HCT116 (cell line): ENCODE data around the gene CHTF18. TPM values are rescaled to one million over a fixed set of nuclear protein-coding genes. Genes with fewer than 3 reads are reported as not detected.
"Not testable (repeated sequence)": the region's sequence is repeated elsewhere in the genome, so short reads cannot be mapped to it uniquely, and the experiment has no call there.

Experiments used
- ATAC-seq: fragments of 200-7000 bp; cut with Tn5 transposase; 2 replicates; pipeline ENCODE4 v1.9.1; 2020; ENCODE audit warnings: mild to moderate bottlenecking, moderate library complexity
- BruUV-seq: library from RNA; stranded (reverse); fragments of 400-500 nt; replicated peaks from 2 replicates; lab custom pipeline; 2021; lab: Mats Ljungman, UMichigan
- CTCF ChIA-PET: fragments of 300-600 bp; sonication (Branson Sonifier 250); formaldehyde crosslinking; loops from one replicate; lab custom pipeline; 2021; ENCODE audit warnings: antibody characterized with exemption; lab: Charles Lee
- POLR2A ChIA-PET: fragments of 300-600, 350-600 bp; sonication (Branson Sonifier 250); formaldehyde crosslinking; loops from one replicate; lab custom pipeline; 2021; ENCODE audit warnings: antibody characterized with exemption; lab: Charles Lee
- RAD21 ChIA-PET, 2 experiments: fragments of 300-600 bp; sonication (Branson Sonifier 250); formaldehyde crosslinking; loops; one replicate each; lab custom pipeline; 2023; ENCODE audit warnings: low total read pairs in 2 of 2; ENCODE audit not compliant: uncharacterized antibody in 2 of 2, unreplicated experiment in 2 of 2, low non-redundant PET in 1 of 2; lab: Charles Lee
- DNase-seq: peaks from one replicate; pipeline ENCODE4 v3.0.0-alpha.2; 2010; ENCODE audit warnings: low read depth, low spot score
- H2AFZ ChIP-seq: fragments of 200-600 bp; shearing (Covaris generic), sonication (generic); 2 replicates; pipeline ENCODE4 v1.6.1; 2017; ENCODE audit warnings: low read depth, mixed run types, mixed read lengths, antibody characterized with exemption, low read length; ENCODE audit not compliant: poor library complexity, severe bottlenecking
- H3K27ac ChIP-seq: 2 replicates; pipeline ENCODE4 v1.5.1; 2012; ENCODE audit warnings: low read depth, low read length
- H3K27me3 ChIP-seq: fragments of 200-600 bp; sonication (generic); 2 replicates; pipeline ENCODE4 v1.6.1; 2016; ENCODE audit warnings: mixed run types, low read length, mixed read lengths; ENCODE audit not compliant: insufficient read depth
- H3K36me3 ChIP-seq, 2 experiments: fragments of 200-500 bp in 1 of 2; fragments of 200-600 bp in 1 of 2; sonication (Bioruptor generic) in 1 of 2; sonication (generic) in 1 of 2; 2 replicates each; pipeline versions ENCODE4 v1.5.1 to v1.6.1; 2014 to 2016; ENCODE audit warnings: low read length in 2 of 2, inconsistent platforms in 1 of 2, mixed read lengths in 1 of 2, mixed run types in 1 of 2; ENCODE audit not compliant: insufficient read depth in 2 of 2, control insufficient read depth in 1 of 2
- H3K4me1 ChIP-seq, 2 experiments: fragments of 200-600 bp in 1 of 2; sonication (generic) in 1 of 2; 2 replicates each; pipeline versions ENCODE4 v1.5.1 to v1.6.1; 2012 to 2017; ENCODE audit warnings: low read length in 2 of 2, inconsistent platforms in 1 of 2, mild to moderate bottlenecking in 1 of 2, mixed read lengths in 1 of 2, mixed run types in 1 of 2, moderate library complexity in 1 of 2; ENCODE audit not compliant: insufficient read depth in 2 of 2, control insufficient read depth in 1 of 2
- H3K4me2 ChIP-seq: fragments of 200-600 bp; sonication (generic); 2 replicates; pipeline ENCODE4 v1.6.1; 2017; ENCODE audit warnings: mixed run types, low read length, mixed read lengths
- H3K4me3 ChIP-seq, 2 experiments: fragments of 200-600 bp in 1 of 2; sonication (generic) in 1 of 2; replicated peaks in 1 of 2; 2 replicates each; pipeline ENCODE4 v1.5.1; 2011 to 2016; ENCODE audit warnings: low read length in 2 of 2, control low read depth in 1 of 2, low read depth in 1 of 2, mild to moderate bottlenecking in 1 of 2, mixed read lengths in 1 of 2, mixed run types in 1 of 2
- H3K79me2 ChIP-seq: fragments of 200-600 bp; sonication (generic); 2 replicates; pipeline ENCODE4 v1.6.1; 2017; ENCODE audit warnings: mild to moderate bottlenecking, mixed run types, low read length, moderate library complexity, mixed read lengths; ENCODE audit not compliant: insufficient read depth
- H3K9ac ChIP-seq: fragments of 200-600 bp; sonication (generic); 2 replicates; pipeline ENCODE4 v1.6.1; 2016; ENCODE audit warnings: low read length, mixed read lengths
- H3K9me2 ChIP-seq: fragments of 200-600 bp; sonication (generic), shearing (Covaris generic); 2 replicates; pipeline ENCODE4 v1.6.1; 2017; ENCODE audit warnings: mixed run types, mild to moderate bottlenecking, moderate library complexity; ENCODE audit not compliant: insufficient read depth
- H3K9me3 ChIP-seq, 2 experiments: fragments of 200-500 bp in 1 of 2; fragments of 200-600 bp in 1 of 2; sonication (Bioruptor generic) in 1 of 2; sonication (generic) in 1 of 2; 2 replicates each; pipeline ENCODE4 v1.6.1; 2014 to 2017; ENCODE audit warnings: low read length in 2 of 2, mixed read lengths in 2 of 2, inconsistent platforms in 1 of 2, low read depth in 1 of 2, mild to moderate bottlenecking in 1 of 2, mixed run types in 1 of 2, moderate library complexity in 1 of 2; ENCODE audit not compliant: control insufficient read depth in 1 of 2, insufficient read depth in 1 of 2
- H4K20me1 ChIP-seq: fragments of 200-600 bp; sonication (generic), shearing (Covaris generic); 2 replicates; pipeline ENCODE4 v1.6.1; 2017; ENCODE audit warnings: mixed run types, mild to moderate bottlenecking, moderate library complexity; ENCODE audit not compliant: insufficient read depth
- POLR2AphosphoS5 ChIP-seq: IDR thresholded peaks from 2 replicates; pipeline ENCODE4 v1.6.1; 2011; ENCODE audit warnings: mild to moderate bottlenecking, low read depth, low read length, moderate library complexity
- intact Hi-C: fragments of 100-400 bp; cut with micrococcal nuclease; formaldehyde crosslinking; loops from 2 replicates; pipeline ENCODE4 v1.10.0; 2022
- total RNA-seq: library from RNA; stranded (reverse); gene quantifications from one replicate; pipeline ENCODE4 v1.2.1, GENCODE V29; 2021; ENCODE audit not compliant: unreplicated experiment
- TF ChIP-seq, protein P1 (sequence below), 3 experiments: fragments of 200-600 bp in 1 of 3; sonication (generic) in 1 of 3; IDR thresholded peaks in 2 of 3; conservative IDR thresholded peaks in 1 of 3; 2 replicates each; pipeline ENCODE4 v1.5.1; 2012 to 2017; ENCODE audit warnings: low read depth in 2 of 3, low read length in 2 of 3, antibody characterized with exemption in 1 of 3, borderline replicate concordance in 1 of 3, control low read depth in 1 of 3, mild to moderate bottlenecking in 1 of 3, mixed read lengths in 1 of 3, mixed run types in 1 of 3, moderate library complexity in 1 of 3; ENCODE audit not compliant: insufficient read depth in 1 of 3

The CHTF18 gene
- total RNA-seq, 1 experiment from 2014 or later: 145 TPM

DNA sequence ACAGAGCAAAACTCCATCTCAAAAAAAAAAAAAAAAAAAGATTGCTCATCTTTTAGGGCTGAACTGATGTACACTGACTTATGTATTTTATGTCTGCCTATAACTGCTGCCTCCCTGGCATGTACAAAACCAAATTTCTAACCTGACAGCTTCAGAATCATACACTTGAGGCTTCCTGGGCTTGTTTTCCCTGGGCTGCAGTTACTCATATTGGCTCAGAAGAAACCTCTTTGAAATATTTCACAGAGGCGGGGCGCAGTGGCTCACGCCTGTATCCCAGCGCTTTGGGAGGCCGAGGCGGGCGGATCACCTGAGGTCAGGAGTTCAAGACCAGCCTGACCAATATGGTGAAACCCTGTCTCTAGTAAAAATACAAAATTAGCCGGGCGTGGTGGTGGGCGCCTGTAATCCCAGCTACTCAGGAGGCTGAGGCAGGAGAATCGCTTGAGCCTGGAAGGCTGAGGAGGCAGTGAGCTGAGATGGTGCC, 34.3 kb upstream of the CHTF18 start:
- H4K20me1 ChIP-seq, DNase-seq, H3K79me2 ChIP-seq, H3K27ac ChIP-seq, RAD21 ChIA-PET, H3K9me3 ChIP-seq, BruUV-seq, H3K27me3 ChIP-seq, H3K4me3 ChIP-seq, H3K36me3 ChIP-seq, H3K9ac ChIP-seq, POLR2A ChIA-PET, H3K9me2 ChIP-seq, CTCF ChIA-PET, H2AFZ ChIP-seq, intact Hi-C loops: not testable (repeated sequence)
- Histone ChIP-seq H3K4me2 (peak overlapping the region; percentile 13; the same call in 1 of the 2 replicates), H3K4me1 (peaks cover 10 to 18% of the 10 kb centered on the region in 2 experiments)
- ATAC-seq: 0 out of 2 replicates have a peak, but pooled peaks have one; percentile 24

DNA sequence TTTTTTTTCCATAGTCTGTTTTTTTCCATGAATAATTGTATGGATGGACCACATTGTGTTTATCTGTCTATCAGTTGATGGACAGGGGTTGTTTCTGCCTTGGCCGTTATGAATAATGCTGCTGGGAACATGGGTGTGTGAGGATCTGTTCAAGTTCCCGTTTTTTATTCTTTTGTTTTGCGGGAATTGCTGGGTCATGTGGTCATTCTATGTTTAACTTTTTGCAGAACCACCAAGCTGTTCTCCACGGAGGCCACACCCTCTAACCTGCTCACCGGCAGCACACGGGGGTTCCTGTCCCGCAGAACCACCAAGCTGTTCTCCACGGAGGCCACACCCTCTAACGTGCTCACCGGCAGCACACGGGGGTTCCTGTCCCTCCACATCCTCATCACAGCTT, 33.8 kb upstream of the CHTF18 start:
- intact Hi-C loops: no loop called here
- H3K4me2 ChIP-seq: 0 out of 2 replicates have a peak overlapping the region, but pooled peaks have one; percentile 13
- no peak overlapping the region for H3K27ac ChIP-seq
- RAD21 ChIA-PET: no interaction called here
- no peak overlapping the region for H3K9ac ChIP-seq
- POLR2A ChIA-PET: no interaction called here
- H3K36me3 ChIP-seq: no peaks in the 10 kb centered on the region
- no peaks in the 10 kb centered on the region for H3K9me2 ChIP-seq
- CTCF ChIA-PET: no interaction called here
- DNase-seq: no peak
- H3K4me3 ChIP-seq: no peak overlapping the region
- no peaks in the 10 kb centered on the region for H3K79me2 ChIP-seq
- H3K9me3 ChIP-seq: peaks cover 0 to 7% of the 10 kb centered on the region in 2 experiments; a peak in 1 of 4 replicates
- TF ChIP-seq, protein P1, sequence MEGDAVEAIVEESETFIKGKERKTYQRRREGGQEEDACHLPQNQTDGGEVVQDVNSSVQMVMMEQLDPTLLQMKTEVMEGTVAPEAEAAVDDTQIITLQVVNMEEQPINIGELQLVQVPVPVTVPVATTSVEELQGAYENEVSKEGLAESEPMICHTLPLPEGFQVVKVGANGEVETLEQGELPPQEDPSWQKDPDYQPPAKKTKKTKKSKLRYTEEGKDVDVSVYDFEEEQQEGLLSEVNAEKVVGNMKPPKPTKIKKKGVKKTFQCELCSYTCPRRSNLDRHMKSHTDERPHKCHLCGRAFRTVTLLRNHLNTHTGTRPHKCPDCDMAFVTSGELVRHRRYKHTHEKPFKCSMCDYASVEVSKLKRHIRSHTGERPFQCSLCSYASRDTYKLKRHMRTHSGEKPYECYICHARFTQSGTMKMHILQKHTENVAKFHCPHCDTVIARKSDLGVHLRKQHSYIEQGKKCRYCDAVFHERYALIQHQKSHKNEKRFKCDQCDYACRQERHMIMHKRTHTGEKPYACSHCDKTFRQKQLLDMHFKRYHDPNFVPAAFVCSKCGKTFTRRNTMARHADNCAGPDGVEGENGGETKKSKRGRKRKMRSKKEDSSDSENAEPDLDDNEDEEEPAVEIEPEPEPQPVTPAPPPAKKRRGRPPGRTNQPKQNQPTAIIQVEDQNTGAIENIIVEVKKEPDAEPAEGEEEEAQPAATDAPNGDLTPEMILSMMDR (IDR thresholded peaks at IDR 0.05 in 2 of 3, conservative IDR thresholded peaks at IDR 0.05 in 1 of 3; ENCODE audit: borderline replicate concordance in 1 of 3, insufficient read depth in 1 of 3, low read depth in 2 of 3, low read length in 2 of 3): no peak
- TF ChIP-seq POLR2AphosphoS5: no peak
- TF ChIP-seq, all 23 proteins: peak for 0
- ATAC-seq: no peak
- no peaks in the 10 kb centered on the region for H3K27me3 ChIP-seq
- H4K20me1 ChIP-seq: no peaks in the 10 kb centered on the region
- no TSS peak for BruUV-seq
- peaks cover 15 to 23% of the 10 kb centered on the region in 2 experiments for H3K4me1 ChIP-seq
- H2AFZ ChIP-seq: no peak overlapping the region
